NCI-H526 (cell line): ENCODE measurements around the gene PRKAG1.
A peak's percentile ranks its signal among the peaks of the same experiment; 100 is the strongest.

Experiments
- DNase-seq, 2 experiments: peaks; one replicate each; lab custom pipeline; 2025; lab: John Stamatoyannopoulos, UW

Gene PRKAG1

GRCh38 chr12:49049566-49050224, 31.1 kb upstream of the PRKAG1 start:
- no peak for DNase-seq

- DNase-seq: no peak
These were observed 30.4 kb upstream of the PRKAG1 start for GRCh38 chr12:49048953-49049352.

DNA sequence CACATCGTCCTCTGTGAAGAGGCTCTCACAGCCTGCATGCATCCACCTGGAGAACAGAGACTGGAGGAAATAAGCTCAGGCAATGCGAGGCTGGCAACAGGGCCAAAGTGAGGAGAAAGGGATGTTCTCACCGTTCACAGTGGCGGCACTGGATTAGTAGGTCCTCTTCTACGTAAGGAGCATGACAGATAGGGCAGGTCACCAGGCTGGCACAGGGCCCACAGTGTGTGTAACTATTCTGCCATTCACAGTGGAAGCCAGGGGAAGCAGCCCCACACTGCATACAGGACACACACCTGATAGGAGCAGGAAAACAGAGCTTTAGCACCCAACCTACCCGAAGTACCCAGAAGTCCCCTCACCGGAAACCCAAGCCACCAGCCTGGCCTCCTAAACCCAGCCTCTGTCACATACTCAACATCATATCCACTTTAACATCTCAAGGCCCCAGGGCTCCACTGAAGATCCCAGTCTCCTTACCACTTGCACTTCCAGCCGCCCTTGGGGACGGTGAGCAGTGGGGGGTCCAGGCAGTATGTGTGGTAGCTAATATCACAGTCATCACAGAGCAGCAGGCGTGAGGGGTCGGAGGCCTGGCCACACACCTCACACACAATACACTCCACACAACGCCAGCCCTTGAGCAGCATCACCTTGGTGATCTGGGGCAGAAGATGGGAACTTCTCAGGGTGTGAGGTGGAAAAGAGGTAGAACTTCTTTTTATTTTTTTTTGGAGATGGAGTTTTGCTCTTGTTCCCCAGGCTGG, 27.7 kb upstream of the PRKAG1 start:
- DNase-seq: no peak

DNA sequence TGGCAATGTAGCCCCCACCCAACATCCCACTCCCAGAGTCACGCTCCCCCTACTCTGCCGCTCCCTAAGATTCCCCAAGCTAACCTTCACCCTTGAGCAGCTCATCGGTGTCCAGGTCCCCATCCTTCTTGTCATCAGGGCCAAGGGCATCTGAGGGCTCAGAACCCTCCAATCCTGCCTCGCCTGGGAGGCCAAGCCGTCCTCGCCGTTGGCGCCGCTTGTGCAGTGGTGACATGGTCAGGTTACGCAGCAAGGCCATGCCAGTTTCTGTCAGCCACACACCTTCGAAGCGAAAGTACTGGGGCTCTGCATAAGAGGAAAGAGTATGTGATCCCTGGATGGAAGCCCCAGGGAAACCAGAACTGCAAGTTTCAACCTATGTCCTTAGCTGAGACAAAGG, 26.1 kb upstream of the PRKAG1 start:
- no peak for DNase-seq

DNA sequence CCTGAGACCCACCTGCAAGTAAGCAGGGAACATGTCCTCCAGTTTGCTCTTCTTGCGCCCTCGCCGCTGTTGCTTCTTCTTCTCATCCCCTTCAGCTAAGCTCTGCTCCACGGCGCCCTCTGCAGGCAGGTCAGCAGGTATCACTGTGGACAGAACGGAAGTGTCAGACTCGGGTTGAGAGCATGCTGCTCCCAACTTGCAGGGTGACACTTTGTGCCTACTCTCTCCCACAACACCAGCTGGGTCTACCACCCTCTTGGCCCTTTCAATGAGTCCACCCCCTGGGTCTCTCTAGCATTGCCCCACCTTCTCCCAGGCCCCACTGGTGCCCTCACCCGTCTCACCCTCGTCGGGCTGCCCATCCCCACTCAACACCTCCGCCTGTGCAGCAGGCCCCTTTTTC, 25.3 kb upstream of the PRKAG1 start:
- DNase-seq: peak in 1 of 2 experiments; percentile 67

DNA sequence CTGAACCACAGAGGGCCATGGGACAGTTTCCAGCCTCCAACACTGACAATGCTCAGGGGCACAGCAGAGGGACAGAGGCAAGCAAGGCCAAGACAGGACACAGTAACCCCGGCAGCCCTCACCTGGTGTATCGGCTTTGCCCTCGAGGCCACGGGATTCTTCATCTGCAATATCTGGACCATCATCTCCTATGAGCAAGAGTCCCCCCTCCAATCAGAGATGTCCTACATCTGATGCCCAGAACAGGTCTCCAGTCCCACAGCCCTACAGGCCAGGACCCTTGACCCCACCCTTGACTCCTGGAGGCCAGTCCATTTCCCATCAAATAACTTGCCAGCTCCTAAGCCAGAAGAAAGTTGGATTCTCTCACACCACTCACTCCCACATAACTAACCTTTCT, 24.7 kb upstream of the PRKAG1 start:
- DNase-seq: no peak

- no peak for DNase-seq
These were observed 23.4 kb upstream of the PRKAG1 start for GRCh38 chr12:49041881-49042484.

DNA sequence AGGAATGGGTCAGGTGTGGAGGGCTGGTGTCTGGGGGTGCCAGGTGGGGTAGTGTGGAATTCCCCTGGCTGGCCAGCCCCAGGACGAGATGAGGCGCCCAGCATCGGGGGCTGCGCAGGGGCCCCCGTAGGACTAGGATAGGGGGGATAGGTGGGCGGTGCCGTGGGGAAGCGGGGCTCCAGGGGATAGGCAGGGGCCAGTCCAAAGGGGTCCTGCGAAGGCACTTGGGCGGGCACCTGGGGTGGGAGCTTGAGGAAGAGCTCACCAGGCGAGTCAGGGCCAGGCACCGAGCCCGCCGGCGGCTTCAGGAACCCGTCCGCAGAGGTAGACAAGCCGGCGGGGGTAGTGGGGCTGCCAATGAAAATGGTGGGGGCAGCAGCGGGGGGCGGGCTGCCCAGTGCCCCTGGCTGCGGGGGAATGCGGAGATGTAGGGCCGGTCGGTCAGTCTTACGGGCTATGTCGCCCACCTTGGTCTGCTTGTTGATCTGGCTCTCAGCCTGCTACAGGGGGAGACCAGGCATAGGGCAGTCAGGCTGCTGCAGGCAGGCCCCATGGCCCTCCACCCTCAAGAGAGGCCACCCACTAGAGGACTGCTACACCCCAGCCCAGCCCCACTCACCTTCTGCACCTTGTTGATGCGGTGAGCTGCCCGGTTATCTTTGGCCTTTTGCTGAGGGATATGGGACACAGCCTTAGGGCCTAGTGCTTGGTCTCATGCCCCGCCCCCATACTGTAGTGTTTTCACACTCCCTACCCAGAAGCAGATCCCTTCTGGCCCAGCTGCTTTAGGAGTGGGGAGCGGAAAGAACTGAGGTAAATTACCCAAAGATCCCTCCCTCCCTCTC, 22.7 kb upstream of the PRKAG1 start:
- no peak for DNase-seq

DNA sequence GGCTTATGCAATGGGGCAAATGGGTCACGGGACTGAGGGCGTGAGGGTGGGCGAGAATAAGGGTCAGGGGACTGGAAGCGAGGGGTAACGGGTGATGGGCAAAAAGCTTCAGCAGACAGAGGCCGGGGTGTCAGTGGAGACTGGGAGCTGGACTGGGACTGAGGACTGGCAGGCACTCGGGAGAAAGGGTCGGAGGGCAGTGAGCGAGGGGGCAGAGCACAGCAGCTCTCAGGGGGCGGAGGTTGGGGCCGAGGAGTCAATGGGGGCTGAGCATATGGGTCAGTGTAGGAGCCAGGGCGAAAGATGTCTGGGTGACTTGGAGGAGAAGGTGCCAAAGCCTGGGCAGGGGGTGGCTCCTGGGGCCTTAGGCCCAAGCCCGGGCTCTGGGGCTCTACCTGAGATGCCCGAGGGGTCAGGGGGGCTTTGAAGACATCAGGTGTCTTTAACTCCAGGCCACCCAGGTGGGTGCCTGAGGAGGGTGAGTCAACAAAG, 21.8 kb upstream of the PRKAG1 start:
- no peak for DNase-seq

GRCh38 chr12:49039421-49040363, 21.1 kb upstream of the PRKAG1 start:
- DNase-seq: no peak

DNA sequence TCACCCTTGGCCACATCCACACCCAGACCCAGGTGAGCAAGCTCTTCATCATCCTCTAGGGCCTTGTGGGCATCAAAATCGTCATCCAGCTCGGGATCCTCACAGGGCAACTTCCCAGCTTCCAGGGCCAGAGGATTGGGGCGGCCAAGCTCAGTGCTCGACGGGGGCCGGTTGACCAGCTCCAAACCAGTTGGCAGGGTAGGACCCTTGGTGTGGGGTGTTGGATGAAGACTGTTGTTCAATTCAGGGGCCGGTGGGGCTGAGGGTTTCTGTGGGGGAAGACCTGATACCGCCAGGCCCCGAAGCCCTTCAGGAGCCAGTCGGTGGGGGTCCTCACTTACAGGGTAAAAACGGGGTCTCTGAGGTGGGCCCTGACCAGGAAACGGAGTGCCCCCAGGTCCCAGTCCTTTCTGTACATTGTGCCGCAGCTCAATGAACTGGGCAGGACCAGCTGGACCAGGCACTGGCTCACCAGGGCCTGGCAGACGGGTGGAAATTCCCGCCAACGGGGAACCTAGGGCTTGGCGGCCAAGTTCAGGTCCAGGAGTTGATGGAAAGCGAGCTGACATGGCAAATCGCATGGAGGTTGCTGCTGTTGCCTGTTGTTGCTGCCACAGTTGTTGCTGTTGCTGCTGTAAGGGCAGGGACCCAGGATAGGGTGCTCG, 19.8 kb upstream of the PRKAG1 start:
- DNase-seq: no peak

DNA sequence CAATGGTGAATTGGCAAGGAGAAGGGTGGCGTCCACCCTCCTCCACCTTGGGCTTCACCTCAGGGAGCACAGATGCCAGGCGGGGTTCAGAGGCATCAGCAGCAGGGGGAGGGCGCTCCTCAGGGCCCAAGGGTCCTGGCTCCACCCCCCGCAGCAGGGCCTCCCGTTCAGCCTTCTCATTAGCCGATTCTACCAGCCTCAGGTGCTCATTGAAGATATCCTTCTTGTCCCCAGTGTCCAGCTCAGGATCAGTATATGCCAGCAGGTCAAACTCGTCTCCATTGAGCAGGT, 19.3 kb upstream of the PRKAG1 start:
- DNase-seq: no peak

DNA sequence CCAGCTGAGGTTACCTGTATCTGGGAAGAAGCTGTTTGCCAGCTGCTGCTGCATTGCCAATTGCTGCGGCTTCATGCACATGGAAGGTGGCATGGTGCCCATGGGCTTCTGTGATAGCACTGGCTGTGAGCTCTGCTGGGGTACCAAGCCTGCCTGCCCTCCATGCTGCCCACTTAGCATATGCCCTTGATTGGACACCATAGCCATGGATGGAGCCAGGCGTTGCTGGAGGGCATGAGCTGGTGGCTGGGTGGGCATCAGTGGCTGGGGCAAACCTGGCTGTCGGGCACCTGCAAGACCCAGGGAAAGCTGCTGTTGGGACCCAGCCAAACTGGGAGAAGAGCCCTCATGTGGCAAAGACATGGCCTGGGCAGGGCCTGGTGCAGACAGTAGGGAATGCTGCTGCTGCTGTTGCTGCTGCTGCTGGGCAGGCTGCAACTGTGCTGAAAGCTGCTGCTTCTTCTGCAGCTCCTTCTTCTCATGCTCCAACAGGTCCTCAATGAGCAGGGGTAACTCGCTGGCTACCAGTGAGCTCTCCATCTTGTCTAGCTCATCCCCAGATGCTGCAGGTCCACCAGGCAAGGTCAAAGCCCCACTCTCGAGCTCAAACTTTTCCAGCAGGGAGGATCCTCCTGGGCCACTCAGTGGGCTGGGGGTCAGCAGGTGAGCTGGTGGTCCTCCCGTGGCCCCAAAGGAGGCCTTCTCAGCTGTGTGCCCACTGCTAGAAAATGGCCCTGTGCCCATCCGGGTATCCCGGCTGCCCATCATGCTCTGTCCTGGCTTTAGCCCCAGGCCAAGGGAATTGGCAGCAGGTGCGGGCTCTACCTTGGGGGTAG, 18.8 kb upstream of the PRKAG1 start:
- no peak for DNase-seq

DNA sequence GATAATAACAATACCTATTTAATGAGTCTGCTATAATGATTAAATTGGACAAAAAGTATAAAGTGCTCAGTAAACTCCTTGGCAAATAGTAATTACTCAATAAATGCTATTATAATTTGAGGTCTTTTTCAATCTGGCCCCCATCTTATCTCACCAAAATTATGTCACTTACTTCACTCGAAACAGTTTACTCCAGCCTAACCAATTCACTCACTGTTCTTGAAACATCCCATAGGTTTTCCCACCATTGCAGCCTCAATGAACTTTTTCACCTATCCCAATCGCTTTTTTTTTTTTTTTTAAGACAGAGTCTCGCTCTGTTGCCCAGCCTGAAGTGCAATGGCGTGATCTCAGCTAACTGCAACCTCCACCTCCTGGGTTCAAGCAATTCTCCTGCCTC, 17.5 kb upstream of the PRKAG1 start:
- DNase-seq: no peak

DNA sequence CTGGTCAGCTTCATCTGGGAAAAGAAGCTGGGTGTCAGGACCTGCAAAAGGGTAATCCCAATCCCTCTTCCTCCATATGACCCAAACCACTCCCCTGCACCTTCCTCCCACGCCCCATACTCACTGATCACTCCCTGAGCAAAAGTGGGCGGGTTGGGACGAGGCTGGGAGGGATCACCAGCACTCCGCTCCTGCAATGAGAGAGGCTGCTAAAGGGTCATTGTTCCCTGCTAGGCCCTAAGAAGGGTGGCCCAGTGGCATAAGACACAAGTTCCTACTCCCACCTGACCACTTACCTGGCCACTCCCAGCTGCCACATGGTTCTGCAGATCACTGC, 15.7 kb upstream of the PRKAG1 start:
- no peak for DNase-seq

GRCh38 chr12:49033611-49034285, 15.2 kb upstream of the PRKAG1 start:
- no peak for DNase-seq

DNA sequence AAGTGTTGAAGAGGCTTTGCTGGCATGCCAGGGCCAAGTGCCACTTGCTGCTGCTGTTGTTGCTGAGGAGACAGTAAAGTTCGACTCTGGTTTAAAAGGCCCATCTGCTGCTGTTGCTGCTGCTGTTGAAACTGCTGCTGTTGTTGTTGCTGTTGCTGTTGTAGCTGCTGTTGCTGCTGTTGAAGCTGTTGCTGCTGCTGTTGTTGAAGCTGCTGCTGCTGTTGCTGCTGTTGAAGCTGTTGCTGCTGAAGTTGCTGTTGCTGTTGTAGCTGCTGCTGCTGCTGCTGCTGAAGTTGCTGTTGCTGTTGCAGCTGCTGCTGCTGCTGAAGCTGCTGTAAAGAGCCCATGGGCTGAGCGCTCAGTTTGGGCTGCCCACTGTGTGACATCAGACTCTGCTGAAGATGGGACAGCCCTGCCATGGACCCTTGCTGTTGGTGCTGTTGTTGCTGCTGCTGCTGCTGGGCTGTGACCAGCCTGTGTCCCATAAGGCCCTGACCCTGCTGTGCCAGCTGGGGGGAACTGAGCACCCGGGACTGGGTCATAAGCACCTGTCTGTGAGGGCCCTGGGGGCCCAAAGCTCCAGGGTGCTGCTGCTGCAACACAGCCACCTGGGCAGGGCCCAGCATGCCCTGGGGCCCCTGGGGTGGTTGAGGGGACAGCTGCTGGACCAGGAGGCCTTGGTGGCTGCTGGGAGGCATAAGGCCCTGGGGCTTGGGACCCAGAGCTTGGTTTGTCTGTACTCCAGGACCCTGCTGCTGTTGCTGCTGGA, 14.3 kb upstream of the PRKAG1 start:
- DNase-seq: no peak

GRCh38 chr12:49032276-49032675, 13.7 kb upstream of the PRKAG1 start:
- DNase-seq: no peak
